ENCODE data around the gene UCP3.

Gene UCP3

GRCh38 chr11:74018331-74019005, 9.6 kb upstream of the UCP3 start:
- no peak for DNase-seq (ENCODE audit: low read depth)

DNA sequence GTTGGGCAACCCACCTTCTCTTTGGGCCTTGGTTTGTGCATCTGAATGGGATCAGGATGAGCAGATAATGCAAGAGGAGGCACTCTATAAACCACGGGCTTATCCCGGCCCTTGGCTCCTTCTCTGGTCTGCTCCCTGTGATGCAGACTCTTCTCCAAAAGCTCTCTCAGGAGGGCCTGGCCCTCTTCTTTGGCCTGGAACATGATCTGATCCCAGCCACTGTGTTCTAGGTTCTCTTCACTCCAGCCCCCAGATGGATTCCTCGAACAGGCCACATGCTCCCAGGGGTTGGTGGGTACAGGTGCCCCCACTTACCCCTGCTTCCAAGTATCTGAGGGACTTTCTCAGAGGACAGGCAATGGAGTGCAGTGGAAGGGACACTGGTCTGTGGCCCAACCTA, 8.7 kb upstream of the UCP3 start:
- DNase-seq (ENCODE audit: low read depth) = no peak

DNA sequence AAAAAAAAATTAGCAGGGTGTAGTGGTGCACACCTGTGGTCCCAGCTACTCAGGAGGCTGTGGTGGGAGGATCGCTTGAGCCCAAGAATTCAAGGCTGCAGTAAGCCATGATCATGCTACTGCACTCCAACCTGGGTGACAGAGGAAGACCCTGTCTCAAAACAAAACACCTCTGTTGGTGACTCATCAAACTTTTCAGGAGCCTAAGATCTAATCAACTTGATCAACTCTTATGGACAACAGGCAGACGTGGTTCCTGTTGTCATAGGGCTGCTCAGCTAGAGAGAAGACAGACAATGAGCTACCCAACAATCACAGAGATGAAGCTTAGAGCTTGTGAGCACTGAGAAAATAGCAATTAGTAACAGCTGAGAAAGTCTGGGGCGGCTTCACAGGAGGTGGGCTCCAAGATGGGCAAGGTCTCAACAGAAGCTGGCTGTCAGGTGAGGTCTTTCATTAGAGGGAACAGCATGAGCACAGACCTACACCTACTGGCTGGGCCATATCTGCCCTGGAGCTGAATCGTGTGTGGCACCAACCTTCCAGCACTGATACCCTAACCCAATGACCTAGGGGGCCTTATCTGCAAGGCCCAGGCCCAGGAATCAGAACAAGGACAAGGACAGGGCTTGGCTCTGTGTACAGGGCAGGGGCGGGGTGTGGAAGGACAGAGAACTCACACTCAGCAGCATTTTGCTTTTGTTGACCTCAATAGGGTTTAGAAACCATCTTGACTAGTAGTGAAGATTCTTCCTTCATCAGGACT, 7.2 kb upstream of the UCP3 start:
- DNase-seq (ENCODE audit: low read depth) = no peak

GRCh38 chr11:74014880-74015279, 6.0 kb upstream of the UCP3 start:
- no peak for DNase-seq (ENCODE audit: low read depth)

DNA sequence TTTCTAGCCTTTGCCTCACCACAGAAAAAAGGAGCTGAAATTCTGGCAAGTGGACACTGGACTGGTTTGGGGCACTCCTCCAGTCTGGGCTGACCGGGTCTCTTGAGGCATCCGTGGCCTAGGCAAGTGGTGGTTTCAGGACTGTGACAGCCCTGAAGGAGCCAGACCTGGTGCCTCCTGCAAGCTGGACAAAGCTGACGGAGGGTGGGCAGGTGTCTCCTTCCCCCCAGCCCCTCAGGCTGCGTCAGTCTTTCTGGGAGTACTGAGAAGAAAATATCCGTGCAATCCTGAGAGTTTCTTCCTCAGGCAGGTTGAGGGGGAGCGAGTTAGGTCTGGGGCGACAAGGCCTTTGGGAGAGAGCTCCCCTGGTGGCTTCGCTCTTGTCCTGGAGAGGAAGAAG, 4.3 kb upstream of the UCP3 start:
- no peak for DNase-seq (ENCODE audit: low read depth)

DNA sequence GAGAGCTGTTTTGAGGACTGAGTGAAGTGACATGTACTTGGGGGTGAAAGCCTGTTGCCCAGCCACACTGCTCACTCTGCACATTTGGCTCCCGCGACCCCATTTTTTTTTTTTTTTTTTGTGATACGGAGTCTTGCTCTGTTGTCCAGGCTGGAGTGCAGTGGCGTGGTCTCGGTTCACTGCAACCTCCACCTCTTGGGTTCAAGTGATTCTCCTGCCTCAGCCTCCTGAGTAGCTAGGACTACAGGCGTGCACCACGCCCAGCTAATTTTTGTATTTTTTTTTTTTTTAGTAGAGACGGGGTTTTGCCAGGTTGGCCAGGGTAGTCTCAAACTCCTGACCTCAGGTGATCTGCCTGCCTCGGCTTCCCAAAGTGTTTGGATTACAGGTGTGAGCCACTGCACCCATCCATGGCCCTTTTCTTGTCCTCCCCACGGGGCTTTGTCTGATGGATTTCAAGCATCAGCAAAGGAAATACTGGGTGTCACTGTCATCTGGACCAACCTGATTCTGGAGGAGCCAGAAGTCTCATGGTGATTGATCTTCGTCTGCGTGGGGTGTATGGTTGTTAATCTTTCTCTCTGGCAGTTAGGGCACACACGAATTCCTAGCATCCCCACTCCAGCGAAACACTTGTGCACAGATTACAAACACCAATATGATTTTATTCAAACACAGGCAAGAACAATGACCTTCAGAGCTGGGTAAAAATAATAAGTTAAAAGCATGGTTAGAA, 3.4 kb upstream of the UCP3 start:
- DNase-seq (ENCODE audit: low read depth) = no peak

DNA sequence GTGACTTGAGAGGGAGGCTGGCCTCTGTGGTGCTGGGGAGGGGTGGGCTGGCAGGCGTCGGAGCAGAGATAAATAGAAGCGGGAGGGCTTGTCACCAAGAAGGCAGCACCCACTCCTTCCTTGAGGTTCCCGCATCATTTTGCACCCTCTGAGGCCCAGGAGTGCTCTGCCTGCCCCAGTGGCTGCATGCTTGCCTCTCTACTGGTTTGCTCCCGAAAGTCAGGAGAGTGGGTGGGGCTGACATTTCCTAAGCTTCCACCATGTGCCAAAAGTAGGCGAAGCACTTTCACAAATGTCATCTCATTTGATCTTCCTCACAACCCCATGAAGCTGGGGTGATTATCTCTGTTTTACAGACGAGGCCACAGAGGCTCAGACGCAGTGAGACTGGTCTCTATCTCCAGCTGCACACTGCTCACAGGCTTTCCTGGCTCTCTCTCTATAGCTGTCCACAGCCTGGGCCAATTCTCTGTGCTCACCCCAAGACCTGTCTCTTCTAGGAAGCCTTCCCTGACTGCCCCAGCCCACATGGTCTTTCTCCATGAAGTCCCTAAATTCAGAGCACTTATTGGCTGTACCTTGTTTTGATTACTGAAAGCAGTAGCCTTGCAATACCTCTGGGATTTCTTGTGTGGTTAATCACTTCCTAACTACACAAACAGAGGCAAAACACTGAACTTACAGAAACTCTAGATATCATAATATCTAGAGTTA, 2.6 kb upstream of the UCP3 start:
- DNase-seq (ENCODE audit: low read depth) = no peak

GRCh38 chr11:74010306-74011300, 1.7 kb upstream of the UCP3 start:
- DNase-seq (ENCODE audit: low read depth) = no peak

GRCh38 chr11:74009675-74010305, 905 bp upstream of the UCP3 start:
- no peak for DNase-seq (ENCODE audit: low read depth)

DNA sequence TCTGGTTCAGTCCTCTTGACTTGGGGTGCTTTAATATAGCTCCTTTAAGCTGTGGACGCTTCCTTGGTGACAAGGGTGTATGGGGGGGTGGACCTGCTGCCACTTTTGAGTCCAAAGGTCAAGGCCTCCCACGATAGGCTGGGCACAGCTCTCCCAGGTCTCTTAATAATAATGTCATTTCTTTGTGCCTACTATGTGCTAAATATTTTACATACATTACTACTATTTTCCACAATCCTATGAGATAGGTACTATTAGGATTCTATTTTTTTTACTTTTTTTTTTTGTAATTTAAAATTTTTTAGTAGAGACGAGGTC, 304 bp upstream of the UCP3 start:
- DNase-seq (ENCODE audit: low read depth) = no peak

GRCh38 chr11:74007691-74008372, 1.1 kb downstream of the UCP3 start:
- no peak for DNase-seq (ENCODE audit: low read depth)

- DNase-seq (ENCODE audit: low read depth) = no peak
Measured at GRCh38 chr11:74006743-74007304, 2.1 kb downstream of the UCP3 start.

DNA sequence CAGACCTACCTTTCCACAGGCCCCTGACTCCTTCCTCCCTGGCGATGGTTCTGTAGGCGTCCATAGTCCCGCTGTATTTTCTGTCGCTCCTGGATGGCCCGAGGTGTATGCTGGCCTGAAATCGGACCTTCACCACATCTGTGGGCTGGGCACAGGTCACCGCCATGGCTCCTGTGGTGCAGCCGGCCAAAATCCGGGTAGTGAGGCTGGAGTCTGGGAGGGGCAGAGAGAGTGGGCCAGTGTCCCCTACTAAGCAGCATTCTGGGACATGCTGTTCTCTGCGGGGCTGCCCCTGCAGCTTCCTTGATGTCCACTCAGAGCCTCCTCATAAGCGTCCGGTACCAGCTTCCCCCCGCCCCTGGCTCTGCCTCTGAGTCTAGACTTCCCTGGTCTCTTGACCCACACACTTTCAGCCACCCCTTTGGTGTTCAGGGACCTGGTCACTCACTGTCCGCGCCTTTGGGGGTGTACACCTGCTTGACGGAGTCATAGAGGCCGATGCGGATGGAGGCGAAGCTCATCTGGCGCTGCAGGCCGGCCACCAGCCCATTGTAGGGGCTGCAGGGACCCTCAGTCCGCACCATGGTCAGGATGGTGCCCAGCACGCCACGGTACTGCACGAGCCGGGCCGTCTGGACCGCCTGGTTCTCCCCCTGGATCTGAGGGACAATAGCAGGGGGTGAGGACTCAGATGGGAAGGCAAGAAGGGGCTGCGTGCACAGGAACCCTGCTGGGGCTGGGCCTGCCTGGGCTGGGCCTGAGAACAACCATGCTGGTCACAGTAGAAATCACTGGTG, 3.0 kb downstream of the UCP3 start:
- no peak for DNase-seq (ENCODE audit: low read depth)

DNA sequence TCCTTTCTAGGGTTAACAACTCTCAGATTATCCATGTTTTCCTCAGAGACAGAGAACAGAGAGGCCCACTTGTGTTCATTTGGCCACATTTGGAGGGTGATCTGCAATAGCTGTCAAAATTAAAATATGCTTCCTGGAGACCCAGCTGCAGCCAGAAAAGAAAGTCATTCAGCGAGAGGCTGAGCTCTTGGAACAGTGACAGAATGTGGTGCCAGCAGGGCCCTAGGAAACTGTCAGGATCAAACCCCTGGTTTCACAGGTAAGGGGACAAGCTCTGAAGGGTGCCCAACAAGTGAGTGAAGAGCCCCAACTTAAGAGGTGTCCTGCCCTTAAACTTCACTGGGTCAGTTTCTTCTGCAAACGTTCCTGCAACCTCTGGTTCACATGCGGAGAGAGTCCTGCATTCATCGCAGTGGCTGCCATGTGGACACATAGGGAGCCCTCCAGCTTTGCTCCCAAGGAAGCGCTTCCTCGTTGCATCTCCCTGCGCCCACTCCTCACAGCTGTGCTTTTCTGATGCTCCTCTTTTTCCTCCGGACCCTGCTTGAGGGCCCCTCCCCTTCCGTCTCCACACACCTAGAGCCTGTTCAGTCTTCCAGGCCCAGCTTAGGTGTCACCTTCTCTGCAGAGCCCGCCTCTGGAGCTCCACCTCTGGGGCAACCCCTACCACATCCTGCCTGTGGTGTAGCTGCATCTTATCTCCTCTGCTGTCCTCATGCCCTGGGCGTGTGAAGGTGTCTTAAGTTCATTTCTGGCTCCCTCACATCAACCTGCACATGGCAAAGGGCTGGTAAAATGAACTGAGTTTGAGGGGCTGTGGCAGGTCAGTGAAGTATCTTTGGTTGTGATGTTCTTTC, 3.9 kb downstream of the UCP3 start:
- DNase-seq (ENCODE audit: low read depth) = no peak

- no peak for DNase-seq (ENCODE audit: low read depth)
Measured at GRCh38 chr11:74004046-74004695, 4.7 kb downstream of the UCP3 start.

DNA sequence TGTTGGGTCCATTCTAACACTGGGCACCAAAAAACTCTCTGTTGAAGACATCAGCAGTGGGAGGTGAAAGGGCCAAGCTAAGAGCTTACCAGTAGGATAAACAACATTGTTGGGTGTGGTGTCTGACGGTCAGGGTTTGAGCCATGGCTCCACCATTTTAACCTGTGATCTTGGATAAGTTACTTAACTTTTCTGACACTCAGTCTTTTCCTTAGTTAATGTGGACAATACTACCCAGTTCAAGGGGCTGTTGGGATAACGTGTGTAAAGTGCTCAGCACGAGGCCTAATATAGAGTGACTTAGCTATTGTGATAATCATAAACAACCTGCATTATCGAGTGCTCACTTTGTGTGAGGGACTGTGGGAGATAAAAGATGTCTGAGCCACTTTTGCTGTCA, 6.1 kb downstream of the UCP3 start:
- no peak for DNase-seq (ENCODE audit: low read depth)

DNA sequence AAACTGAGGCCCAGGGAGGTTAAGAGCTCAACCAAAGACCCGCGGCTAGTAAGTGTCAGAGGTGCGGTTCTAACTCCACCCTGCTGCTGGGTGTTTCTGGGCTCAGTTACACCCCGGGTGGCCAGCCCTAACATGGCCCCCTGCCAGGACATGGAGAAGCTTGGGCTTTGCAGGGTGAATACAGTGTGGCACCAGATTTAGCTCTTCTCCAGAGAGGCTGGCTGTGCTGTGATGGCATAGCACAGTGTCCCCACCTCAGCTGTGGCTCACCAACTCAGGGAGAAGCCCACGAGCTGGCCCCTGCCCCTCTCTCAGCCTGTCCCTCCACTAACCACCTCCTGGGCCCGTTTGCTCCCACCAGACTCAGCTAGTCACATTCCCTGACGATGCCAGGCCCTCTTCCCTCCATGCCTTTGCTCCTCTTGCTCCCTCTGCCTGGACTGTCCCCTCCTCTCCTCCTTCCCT, 7.0 kb downstream of the UCP3 start:
- DNase-seq (ENCODE audit: low read depth) = no peak

Data from HS-27A (cell line).